ENCODE measurements around the gene GNLY. TPM values are rescaled to one million over a fixed set of nuclear protein-coding genes. Genes with fewer than 3 reads are reported as not detected.

The GNLY gene
- total RNA-seq, 2 donors from 2014 or later: not detected

- no peak overlapping the region for H3K27ac ChIP-seq (ENCODE audit: low read depth, low read length)
- peak overlapping the region; percentile 33 for H3K4me3 ChIP-seq (ENCODE audit: low read length)
- H3K27me3 ChIP-seq (ENCODE audit: control insufficient read depth, insufficient read depth, low read length, poor library complexity, severe bottlenecking): peaks cover 24% of the 10 kb centered on the region
- no peak overlapping the region for H3K9ac ChIP-seq (ENCODE audit: extremely low read depth, low read length, poor library complexity, severe bottlenecking)
- H3K4me1 Mint-ChIP-seq: peaks cover 6% of the 10 kb centered on the region
- H3K9me3 Mint-ChIP-seq: peaks cover 5% of the 10 kb centered on the region
- no peak for TF ChIP-seq CTCF (conservative IDR thresholded peaks at IDR 0.05)
- 94 to 100% methylated on average over 3 to 7 of the region's 7 CpGs for WGBS, 2 experiments (ENCODE audit: insufficient coverage in 1 of 2, insufficient read length in 1 of 2)
- H3K4me1 ChIP-seq (ENCODE audit: control insufficient read depth, insufficient read depth, low read length): peaks cover 9% of the 10 kb centered on the region
- H3K4me3 Mint-ChIP-seq: no peak overlapping the region
- H3K9me3 ChIP-seq (ENCODE audit: control insufficient read depth, low read length): peaks cover 7% of the 10 kb centered on the region
- no peaks in the 10 kb centered on the region for H3K36me3 ChIP-seq (ENCODE audit: control insufficient read depth, insufficient read depth, low read length)
- peaks cover 50% of the 10 kb centered on the region for H3K27me3 Mint-ChIP-seq (ENCODE audit: insufficient read depth)
- H3K27ac Mint-ChIP-seq: no peak overlapping the region
- no peaks in the 10 kb centered on the region for H3K36me3 Mint-ChIP-seq (ENCODE audit: low read depth)
- no peak for DNase-seq
Measured at GRCh38 chr2:85736456-85737355, 42.5 kb downstream of the GNLY start.

DNA sequence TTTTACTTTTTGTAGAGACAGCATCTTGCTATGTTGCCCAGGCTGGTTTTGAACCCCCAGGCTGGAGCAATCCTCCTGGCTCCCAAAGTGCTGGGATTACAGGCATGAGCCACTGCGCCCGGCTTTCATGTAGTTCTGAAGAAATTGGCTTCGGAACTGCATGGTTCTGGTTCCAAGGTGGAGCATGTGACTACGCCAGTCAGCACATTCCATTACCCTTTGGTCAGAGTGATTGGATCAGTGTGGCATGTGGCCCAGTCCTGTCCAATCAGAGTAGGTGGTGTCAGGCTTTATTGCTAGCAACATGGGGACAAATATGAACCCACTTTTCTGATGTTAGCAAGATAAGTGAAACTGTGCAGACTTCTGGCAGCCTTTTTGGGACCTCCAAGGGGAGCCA, 43.3 kb downstream of the GNLY start:
- Histone ChIP-seq H3K4me1 (ENCODE audit: control insufficient read depth, insufficient read depth, low read length) (peaks cover 9% of the 10 kb centered on the region), H3K9ac (ENCODE audit: extremely low read depth, low read length, poor library complexity, severe bottlenecking) (no peak overlapping the region), H3K27me3 (ENCODE audit: control insufficient read depth, insufficient read depth, low read length, poor library complexity, severe bottlenecking) (peaks cover 26% of the 10 kb centered on the region), H3K9me3 (ENCODE audit: control insufficient read depth, low read length) (peaks cover 7% of the 10 kb centered on the region), H3K27ac (ENCODE audit: low read depth, low read length) (no peak overlapping the region), H3K4me3 (ENCODE audit: low read length) (no peak overlapping the region), H3K36me3 (ENCODE audit: control insufficient read depth, insufficient read depth, low read length) (no peaks in the 10 kb centered on the region)
- peaks cover 57% of the 10 kb centered on the region for H3K27me3 Mint-ChIP-seq (ENCODE audit: insufficient read depth)
- WGBS, 2 experiments (ENCODE audit: insufficient coverage in 1 of 2, insufficient read length in 1 of 2): 85 to 94% methylated on average over 4 of the region's 4 CpGs
- no peaks in the 10 kb centered on the region for H3K36me3 Mint-ChIP-seq (ENCODE audit: low read depth)
- no peak overlapping the region for H3K4me3 Mint-ChIP-seq
- no peak overlapping the region for H3K27ac Mint-ChIP-seq
- no peak for DNase-seq
- H3K4me1 Mint-ChIP-seq: peaks cover 10% of the 10 kb centered on the region
- H3K9me3 Mint-ChIP-seq: peaks cover 5% of the 10 kb centered on the region
- no peak for TF ChIP-seq CTCF (conservative IDR thresholded peaks at IDR 0.05)

GRCh38 chr2:85737961-85738360, 43.8 kb downstream of the GNLY start:
- no peak for TF ChIP-seq CTCF (conservative IDR thresholded peaks at IDR 0.05)
- Histone ChIP-seq H3K4me3 (ENCODE audit: low read length) (no peak overlapping the region), H3K9me3 (ENCODE audit: control insufficient read depth, low read length) (peaks cover 7% of the 10 kb centered on the region), H3K36me3 (ENCODE audit: control insufficient read depth, insufficient read depth, low read length) (no peaks in the 10 kb centered on the region), H3K27ac (ENCODE audit: low read depth, low read length) (no peak overlapping the region), H3K27me3 (ENCODE audit: control insufficient read depth, insufficient read depth, low read length, poor library complexity, severe bottlenecking) (peaks cover 31% of the 10 kb centered on the region), H3K9ac (ENCODE audit: extremely low read depth, low read length, poor library complexity, severe bottlenecking) (no peak overlapping the region), H3K4me1 (ENCODE audit: control insufficient read depth, insufficient read depth, low read length) (peaks cover 9% of the 10 kb centered on the region)
- H3K4me1 Mint-ChIP-seq: peaks cover 13% of the 10 kb centered on the region
- peaks cover 58% of the 10 kb centered on the region for H3K27me3 Mint-ChIP-seq (ENCODE audit: insufficient read depth)
- no peaks in the 10 kb centered on the region for H3K36me3 Mint-ChIP-seq (ENCODE audit: low read depth)
- DNase-seq: no peak
- H3K4me3 Mint-ChIP-seq: no peak overlapping the region
- H3K9me3 Mint-ChIP-seq: peaks cover 5% of the 10 kb centered on the region
- 90 to 94% methylated on average over 2 to 4 of the region's 4 CpGs for WGBS, 2 experiments (ENCODE audit: insufficient coverage in 1 of 2, insufficient read length in 1 of 2)
- H3K27ac Mint-ChIP-seq: no peak overlapping the region

Measured in endodermal cell (in vitro differentiated cells).